ENCODE data around the gene DDX41.

- TF ChIP-seq CTCF (IDR thresholded peaks at IDR 0.05) (no peak), POLR2A (IDR thresholded peaks at IDR 0.05) (no peak)
Measured at GRCh38 chr5:177486256-177486655, 30.5 kb downstream of the DDX41 start.

All from heart left ventricle (tissue), 13 donors.